DMS53 treated with DMSO at 0.1 percent for 48 hours (cell line): ENCODE results near the gene IPO11.
A peak's percentile ranks its signal among the peaks of the same experiment; 100 is the strongest.
"Not testable (repeated sequence)": the region's sequence is repeated elsewhere in the genome, so short reads cannot be mapped to it uniquely, and the experiment has no call there.

Experiments
- DNase-seq: peaks from one replicate; lab custom pipeline; 2025; ENCODE audit not compliant: unreplicated experiment; lab: John Stamatoyannopoulos, UW

Gene IPO11

DNA sequence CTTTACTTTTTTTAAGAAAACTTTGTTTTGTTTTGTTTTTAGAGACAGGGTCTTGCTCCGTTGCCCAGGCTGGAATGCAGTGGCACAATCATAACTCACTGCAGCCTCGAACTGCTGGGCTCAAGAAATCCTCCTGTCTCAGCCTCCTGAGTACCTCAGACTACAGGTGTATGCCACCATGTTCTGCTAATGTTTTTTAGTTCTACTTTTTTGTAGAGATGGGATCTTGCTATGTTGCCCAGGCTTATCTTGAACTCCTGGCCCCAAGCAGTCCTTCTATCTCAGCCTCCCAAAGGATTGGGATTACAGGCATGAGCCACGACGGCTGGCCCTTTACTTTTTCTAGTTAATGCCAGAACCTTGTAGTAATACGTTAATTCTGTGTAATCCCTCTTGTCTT lies 36.0 kb downstream of the IPO11 start:
- no peak for DNase-seq

DNA sequence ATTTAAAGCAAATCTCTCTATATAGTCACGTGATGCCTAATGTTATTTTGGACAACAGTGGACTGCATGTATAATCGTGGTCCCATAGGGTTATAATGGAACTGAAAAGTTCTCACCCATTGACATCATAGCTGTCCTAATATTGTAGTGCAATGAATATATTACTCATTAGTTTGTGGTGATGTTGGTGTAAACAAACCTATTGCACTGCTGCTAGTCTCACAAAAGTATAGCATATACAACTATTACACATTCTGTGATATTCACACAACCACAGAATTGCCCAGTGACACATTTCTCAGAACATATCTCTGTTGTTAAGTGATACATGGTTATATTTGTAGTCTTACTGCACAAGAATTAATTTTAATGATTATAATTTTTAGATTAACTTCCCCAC lies 37.7 kb downstream of the IPO11 start:
- DNase-seq = no peak

DNA sequence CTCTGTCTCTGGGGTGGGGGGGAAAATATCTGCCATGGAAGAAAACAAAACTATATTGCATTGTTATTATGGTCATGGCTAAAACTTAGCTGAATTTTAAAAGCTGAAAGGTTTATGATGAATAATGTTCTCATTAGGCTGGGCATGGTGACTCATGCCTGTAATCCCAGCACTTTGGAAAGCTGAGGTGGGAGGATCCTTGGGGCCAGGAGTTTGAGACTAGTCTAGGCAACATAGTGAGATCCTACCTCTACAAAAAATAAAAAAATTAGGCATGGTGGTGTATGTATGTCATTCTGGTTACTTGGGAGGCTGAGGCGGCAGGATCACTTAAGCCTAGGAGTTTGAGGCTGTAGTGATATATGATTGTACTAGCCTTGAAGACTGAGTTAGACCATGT lies 44.5 kb downstream of the IPO11 start:
- no peak for DNase-seq

DNA sequence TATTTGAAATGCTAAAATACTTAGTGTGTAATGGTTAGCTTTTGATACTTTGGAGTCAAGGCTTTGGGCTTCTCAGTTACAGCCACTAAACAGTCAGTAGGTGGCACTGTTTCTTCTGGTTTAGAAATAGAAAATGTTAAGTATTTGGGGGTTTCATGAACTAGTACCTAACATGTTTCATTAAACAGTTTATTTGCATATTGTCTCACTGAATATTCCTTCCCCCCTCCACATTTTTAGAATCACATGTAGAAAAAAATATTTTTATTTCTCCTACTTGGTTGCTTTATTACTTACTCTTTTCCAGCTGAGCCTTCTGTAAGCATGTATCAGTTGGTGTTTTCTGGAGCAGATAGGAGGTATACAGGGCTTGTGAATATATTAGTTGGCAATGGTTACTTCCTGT lies 48.0 kb downstream of the IPO11 start:
- peak; percentile 51 for DNase-seq

DNA sequence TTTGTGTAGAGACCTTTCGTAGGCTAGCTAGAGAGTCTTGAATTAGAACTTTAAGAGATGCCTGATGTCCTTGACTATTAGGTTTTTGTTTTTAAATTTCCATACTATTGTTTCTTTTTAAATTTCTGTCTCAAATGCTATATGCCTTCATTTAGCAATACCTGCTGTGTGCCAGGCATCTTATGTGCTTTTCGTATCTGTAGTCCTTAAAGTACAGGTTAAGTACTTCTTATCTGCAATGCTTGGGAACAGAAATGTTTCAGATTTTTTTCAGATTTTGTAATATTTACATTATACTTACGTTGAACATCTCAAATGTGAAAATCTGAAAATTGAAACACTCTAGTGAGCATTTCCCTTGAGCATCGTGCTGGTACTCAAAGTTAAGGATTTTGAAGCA lies 49.0 kb downstream of the IPO11 start:
- DNase-seq = no peak

DNA sequence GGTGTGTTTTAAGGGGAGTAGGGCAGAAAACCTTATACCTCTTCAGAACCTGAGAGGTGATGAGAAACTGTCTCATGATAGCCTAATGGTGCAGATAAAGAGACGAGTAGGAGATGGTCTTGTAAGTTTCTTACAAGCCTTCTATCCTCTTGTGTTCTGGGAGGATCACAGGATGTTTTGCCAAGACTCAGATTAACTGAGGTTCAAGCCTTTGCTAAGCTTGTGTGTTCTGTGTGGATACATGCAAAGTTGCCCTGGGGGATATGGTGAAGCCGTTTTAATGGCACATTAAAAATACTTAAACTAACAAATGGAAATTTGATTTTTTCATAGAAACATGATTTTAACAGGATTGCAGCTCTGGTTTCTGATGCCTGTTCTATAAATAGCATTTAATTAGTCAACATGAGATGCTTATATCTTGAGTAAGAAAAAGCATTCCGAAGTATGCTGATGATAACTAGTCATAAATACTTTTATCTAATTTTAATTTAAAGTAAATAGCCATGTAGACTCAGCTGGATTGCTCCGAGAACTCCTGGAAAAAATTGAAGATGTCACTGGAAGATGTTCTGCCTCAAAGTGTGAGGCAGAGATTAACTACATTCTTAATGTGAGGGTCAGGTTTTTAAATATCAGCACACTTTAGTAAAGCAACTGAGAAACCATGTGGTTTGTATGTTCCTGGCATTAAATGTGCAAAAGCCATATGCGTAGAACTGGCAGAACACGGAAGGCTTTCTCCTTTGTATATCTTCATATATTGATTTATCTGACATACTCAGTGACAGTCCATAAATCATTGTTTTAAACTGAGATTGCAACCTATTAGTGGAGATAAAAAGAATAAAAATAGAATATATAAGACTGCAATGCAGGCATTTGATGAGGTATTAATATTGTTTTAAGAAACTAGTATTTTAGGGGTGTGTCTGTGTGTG lies 53.7 kb downstream of the IPO11 start:
- no peak for DNase-seq

DNA sequence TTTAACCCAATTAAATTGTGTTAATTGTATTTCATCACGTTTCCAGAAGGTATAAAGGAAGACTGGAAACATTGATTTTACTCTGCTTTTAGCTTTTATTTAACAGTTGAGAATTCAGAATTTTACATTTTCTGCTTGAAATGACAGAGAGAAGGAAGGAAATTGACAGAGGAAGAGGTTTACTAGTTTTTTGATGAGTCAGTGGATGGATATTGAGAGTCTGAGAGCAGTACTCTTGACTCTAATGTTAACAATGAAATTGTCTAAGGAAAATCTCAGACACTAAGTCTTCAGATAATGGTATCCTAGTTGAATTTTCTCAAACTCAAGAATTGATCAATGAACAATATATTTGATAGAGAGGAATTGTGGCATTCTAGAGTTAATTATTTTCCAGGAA lies 60.6 kb downstream of the IPO11 start:
- no peak for DNase-seq

DNA sequence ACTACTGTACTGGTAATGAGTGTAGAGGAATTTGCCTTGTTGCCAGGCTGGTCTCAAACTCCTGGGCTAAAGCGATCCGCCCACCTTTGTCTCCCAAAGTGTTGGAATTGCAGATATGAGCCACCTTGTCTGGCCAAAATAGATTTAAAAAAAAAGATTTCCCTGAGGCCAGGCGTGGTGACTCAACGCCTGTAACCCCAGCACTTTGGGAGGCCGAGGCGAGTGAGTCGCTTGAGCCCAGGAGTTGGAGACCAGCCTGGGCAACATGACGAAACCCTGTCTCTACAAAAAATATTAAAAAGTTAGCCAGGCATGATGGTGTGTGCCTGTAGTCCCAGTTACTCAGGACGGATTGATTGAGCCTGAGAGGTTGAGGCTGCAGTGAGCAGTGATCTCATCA lies 62.5 kb downstream of the IPO11 start:
- no peak for DNase-seq

DNA sequence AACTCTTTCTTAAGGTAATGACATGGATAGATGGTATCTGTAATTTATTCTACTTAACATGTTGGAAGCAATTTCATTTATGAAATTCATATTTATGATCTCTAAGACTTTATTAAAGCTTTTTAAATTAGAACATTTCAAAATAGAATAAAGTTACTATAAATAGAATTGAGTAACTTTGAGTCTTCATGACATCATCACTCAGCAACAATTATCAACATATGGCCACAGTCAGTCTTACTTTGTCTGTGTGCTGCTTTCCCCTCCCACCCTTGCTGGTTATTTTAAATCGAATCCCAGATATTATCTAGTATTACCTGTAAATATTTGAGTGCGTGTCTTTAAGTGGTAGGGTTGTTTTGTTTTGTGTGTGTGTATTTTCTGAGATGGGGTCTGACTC lies 65.2 kb downstream of the IPO11 start:
- DNase-seq = no peak

DNA sequence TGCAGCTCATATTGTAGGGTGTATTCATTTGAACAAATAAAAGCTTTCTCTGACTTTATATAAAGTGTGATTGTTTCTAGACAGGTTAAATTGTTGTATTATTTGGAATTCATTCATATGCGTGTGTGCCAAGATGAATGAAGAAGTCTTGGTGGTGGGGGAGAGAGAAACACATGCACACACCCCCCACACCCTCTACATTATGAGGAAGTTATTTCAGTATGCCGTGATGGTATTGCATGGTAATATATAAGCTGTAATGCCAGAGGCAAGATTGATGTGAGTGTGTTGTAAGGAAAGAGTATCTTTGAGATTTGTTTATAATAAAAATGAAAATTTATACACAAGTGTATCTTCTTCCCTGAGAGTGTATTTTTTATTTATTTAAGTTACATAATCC lies 71.0 kb downstream of the IPO11 start:
- no peak for DNase-seq

DNA sequence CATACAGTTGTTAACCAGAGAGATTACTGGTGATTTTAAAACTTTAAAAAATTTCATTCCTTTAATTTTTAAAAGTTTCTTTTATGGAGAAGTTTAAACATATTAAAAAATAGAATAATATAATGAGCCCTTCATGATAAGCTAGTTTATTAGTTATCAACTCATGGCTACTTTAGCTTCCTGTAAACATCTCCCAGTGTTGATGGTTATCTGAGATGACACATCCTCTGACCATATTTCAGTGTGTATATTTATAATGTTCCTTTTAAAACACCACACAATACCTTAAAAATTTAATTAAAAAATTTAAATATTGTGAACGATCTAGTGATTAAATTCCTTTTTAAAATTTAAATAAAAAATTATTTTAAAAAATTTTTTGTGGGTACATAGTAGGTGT lies 74.1 kb downstream of the IPO11 start:
- no peak for DNase-seq

DNA sequence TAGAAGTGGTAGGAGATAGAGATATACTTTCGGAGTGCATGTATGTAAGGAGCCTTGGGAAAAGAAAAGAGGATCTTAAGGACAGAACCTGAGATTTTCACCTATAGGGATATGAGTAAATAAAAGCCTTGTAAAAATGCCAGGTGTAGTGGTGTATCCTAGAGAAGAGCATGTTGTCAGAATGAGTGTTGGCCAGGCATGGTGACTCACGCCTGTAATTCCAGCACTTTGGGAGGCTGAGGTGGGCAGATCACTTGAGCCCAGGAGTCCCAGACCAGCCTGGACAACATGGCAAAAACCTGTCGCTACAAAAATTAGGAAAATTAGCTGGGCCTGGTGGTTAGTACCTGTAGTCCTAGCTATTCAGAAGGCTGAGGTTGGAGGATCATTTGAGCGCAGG lies 76.0 kb downstream of the IPO11 start:
- no peak for DNase-seq

DNA sequence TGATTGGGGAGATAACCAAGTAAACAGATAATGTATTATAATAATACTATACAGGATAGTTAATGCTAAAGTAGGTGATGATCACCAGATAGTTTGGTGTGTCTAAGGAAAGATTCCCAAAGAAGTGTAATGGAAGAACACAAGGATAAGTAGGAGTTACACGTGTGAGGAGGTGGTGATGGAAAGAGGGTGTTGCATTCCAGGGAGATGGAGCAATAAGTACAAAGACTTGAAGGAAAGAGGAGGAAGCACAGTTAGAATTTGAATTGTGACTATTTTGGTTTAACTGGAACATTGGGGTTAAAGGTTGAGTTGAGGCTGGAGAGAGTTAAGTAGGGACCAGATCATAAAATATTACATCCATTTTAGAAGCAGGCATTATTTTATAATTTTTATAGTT lies 76.9 kb downstream of the IPO11 start:
- no peak for DNase-seq

DNA sequence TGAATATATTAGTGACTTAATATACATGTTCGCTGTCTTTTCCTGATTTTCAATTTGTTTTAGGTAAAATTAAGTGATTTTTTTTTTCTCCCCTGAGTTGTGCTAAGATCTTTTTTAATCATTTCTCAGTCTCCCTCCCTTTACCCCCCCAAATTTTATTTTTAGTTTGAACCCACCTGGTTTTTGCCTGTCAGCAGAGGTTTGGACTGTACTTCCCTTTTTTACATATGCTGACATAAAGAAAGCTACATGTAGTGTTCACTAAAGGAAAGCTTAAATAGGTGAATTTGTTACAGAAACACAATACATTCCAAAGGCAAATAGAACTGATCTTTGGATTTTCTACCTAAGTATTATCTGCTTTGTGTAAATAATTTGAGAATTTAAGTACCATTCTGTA lies 82.2 kb downstream of the IPO11 start:
- no peak for DNase-seq

DNA sequence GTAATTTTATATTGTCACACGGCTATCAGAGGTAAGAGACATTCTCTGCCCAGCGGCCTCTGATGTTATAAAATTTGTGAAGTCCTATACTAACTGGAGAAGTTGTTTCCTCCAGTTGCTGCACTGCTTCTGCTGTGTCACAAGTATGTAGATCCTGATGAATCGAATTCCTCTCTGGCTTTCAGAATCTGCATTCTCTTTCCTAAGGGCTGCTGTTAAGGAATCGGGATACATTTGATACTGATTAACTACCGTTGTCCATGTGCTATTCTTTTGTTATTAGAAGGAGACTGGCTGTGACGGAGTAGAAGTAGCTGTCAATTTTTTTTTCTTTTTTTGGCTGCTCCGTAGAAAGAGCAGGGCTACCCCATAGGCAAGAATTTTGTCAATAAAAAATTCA lies 84.3 kb downstream of the IPO11 start:
- DNase-seq = no peak

DNA sequence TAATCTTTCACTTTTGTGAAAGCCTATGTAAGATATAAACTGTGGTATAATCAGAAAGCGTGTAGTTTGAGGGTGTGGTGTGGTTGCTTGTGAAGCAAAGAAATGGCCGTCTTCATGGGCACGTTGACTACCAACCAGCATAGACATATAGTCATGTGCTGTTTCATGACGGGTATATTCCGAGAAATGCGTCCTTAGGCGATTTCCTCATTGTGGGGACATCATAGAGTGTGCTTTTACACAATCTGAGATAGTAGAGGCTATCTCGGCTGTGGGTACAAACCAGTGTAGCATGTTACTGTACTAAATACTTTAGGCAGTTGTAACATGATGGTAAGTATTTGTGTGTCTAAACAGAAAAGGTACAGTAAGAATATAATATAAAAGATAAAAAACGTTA lies 86.4 kb downstream of the IPO11 start:
- no peak for DNase-seq

DNA sequence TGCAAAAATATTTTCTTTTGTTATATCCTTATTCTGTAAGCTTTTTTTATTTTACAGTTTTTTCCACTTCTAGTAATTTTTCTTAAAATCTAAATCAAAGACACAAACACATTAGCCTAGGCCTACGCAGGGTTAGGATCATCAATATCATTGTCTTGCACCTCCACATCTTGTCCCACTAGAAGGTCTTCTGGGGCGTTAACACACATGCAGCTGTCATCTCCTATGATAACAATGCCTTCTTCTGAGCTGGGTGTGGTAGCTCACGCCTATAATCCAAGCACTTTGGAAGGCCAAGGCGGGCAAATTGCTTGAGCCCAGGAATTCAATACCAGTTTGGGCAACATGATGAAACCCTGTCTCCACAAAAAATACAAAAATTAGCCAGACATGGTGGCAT lies 87.2 kb downstream of the IPO11 start:
- DNase-seq = no peak

DNA sequence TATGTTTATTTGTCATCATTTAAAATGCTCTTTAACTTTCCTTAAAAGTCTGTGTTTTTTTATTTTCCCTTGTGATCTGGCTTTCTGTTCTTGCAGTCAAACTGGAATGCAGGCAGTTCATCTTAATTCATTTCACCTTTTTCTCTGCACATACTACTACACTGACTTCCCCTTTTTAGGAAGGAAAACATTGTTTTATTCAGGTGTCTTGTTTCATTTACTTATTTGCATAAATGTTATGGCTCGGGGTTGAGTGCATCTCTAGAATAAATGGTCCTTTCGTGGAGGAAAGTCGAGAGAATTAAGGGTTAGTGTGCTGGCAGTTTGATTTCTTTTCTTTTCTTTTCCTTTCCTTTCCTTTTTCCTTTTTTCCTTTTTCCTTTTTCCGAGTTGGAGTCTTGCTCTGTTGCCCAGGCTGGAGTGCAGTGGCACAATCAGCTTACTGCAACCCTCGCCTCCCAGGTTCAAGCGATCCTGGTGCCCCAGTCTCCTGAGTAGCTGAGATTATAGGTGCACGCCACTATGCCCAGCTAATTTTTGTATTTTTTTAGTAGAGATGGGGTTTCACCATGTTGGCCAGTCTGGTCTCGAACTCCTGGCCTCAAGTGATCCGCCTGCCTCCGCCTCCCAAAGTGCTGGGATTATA lies 90.0 kb downstream of the IPO11 start:
- DNase-seq = no peak

DNA sequence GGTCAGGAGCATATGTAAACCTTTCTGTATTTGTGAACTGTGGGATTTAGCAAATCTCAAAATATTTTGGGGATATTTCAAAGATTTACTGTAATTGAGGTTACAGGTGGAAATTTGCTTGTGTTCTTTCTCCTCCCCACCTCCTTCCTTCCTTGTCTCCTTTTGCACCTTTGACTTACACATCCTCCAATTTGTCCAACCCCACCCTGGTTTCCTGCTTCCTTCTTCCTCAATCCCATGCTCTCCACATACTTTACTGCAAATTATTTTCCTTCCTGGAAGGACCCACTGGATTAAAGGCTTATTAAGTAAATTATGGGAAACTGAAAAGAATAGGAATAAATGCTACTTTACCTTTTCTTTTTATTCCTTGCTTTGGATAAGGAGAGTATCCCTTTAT lies 91.6 kb downstream of the IPO11 start:
- no peak for DNase-seq

DNA sequence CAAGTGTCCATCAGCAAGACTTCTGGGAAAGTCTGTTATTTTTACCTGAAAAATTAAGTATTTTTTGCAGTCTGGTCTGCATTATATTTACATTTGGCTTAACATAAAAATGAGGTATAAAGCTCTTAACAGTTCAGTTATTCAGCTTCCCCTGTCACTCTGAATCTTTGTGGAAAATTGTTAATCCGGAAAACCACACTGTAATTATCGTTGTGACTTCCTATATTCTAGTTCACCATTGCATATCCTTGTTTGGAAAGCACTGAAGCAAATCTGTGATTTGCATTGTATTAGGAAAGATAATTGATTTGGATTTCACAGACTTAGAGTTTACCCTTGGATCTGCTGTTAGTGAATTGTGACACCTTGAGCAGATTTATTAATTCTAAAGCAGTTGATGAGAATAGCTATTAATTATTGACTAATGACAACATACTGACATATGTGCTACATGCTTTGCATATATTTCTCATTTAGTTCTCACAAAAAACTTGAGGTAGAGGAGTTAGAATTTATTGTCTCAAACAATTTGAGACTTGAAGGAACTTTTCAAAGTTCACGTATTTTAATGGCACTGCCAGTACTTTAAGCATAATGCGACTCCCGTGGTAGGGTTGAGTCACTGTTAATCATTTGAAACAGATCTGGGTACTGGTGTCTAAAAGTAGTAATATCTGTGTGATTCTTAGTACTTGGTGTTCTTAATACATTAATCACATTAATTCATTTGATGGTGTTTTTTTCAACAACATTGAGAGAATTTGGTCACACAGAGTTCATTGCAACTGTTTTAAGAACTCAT lies 94.3 kb downstream of the IPO11 start:
- DNase-seq = no peak

DNA sequence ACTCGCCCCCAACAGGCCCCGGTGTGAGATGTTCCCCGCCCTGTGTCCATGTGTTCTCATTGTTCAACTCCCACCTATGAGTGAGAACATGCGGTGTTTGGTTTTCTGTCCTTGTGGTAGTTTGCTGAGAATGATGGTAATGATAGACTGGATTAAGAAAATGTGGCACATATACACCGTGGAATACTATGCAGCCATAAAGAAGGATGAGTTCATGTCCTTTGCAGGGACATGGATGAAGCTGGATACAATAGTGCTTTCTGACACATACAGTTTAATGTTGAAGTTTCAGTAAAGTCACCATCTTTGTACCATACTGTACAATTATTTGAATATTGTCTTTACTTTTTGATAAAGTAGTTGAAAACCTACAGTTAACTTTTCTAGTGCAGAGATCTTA lies 96.2 kb downstream of the IPO11 start:
- DNase-seq = not testable (repeated sequence)

DNA sequence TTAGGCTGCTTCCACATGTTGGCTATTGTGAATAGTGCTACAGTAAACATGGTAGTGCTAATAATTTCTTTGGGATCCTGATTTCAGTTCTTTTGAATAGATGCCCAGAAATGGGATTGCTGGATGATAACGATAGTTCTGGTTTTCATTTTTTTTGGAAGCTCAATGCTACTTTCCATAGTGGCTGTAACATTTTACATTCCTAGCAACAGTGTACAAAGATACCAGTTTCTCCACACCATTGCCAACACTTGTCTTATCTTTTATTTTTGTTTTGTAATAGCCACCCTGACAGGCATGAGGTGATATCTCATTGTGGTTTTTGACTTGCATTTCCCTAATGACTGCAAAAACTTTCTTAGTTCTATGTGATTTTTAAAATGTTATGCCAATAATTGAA lies 97.2 kb downstream of the IPO11 start:
- DNase-seq = no peak
